Heart left ventricle (tissue), 13 donors: Measurements from ENCODE around the gene DR1.

Source experiments
- CTCF ChIP-seq, 12 donors: fragments of 200-600 bp; sonication (generic) in 4 of 12; IDR thresholded peaks; one replicate each; pipeline versions ENCODE4 v1.5.0 to v1.8.0; 2018 to 2022; ENCODE audit warnings: antibody characterized with exemption in 12 of 12, mild to moderate bottlenecking in 5 of 12
- POLR2A ChIP-seq, 2 donors: fragments of 450-650 bp; IDR thresholded peaks; one replicate each; pipeline ENCODE4 v1.6.1; 2017; ENCODE audit warnings: antibody characterized with exemption in 2 of 2, mild to moderate bottlenecking in 2 of 2, moderate library complexity in 2 of 2
- donor health status: ischemic (EF 13 %, LVEDD 7.1; RV severe dilation, severe dysfunction).
- donor health status: DM: no; HTN: yes; CAD: no.
- donor health status: DM: no; HTN: no; CAD: no.
- donor health status: ischemic (EF 25% LVEDD 6.9; RV normal size, moderate dysfunction).
- donor health status: ischemic (EF 25% LVEDD 5.7; RV mildly dilated, moderate dysfunction).
- donor health status: ischemic (EF 35%, LVEDD 5.7; RV mildly dilated, moderate dysfunction).
- donor health status: nonischemic (EF 11% LVEDD 7.7; RV severe dilation, severe dysfunction).
- donor health status: DM: yes; HTN: yes; CAD: no.
- donor health status: PGD.
- donor health status: ischemic (EF 29% LVEDD 5.4; RV normal size, mild dysfunction).
- donor health status: nonischemic (EF 23%, LVEDD 6.1; RV moderate dilation, normal function).

GRCh38 chr1:93331412-93331811 lies 14.3 kb upstream of the DR1 start:
- TF ChIP-seq CTCF (IDR thresholded peaks at IDR 0.05) = no peak
- TF ChIP-seq POLR2A (IDR thresholded peaks at IDR 0.05) = no peak
